HL-60/S4 treated with phorbol 12-myristate 13-acetate at 8.2 ng/mL for 4 days and 3 days (cell line): ENCODE data around the gene PLEKHG3.

Source experiments
- in situ Hi-C: fragments of 300-500 bp; cut with MboI; formaldehyde crosslinking; loops from 2 replicates; pipeline ENCODE4 v1.15.0; 2022; ENCODE audit warnings: low sequenced_read_pairs

Gene PLEKHG3

GRCh38 chr14:64774272-64774671 lies 70.0 kb downstream of the PLEKHG3 start:
- in situ Hi-C loops, result loop anchor here (25.0 kb wide), 1 partner anchor 112 kb away; no protein-coding TSS in a partner anchor

- in situ Hi-C loops, result no loop called here
Measured at GRCh38 chr14:64775081-64775777, 71.0 kb downstream of the PLEKHG3 start.

- in situ Hi-C loops, result no loop called here
Measured at GRCh38 chr14:64777461-64777860, 73.2 kb downstream of the PLEKHG3 start.

GRCh38 chr14:64778104-64778754 lies 74.0 kb downstream of the PLEKHG3 start:
- in situ Hi-C loops, result no loop called here

- in situ Hi-C loops, result no loop called here
Measured at GRCh38 chr14:64779472-64779871, 75.2 kb downstream of the PLEKHG3 start.

- in situ Hi-C loops, result no loop called here
Measured at GRCh38 chr14:64782196-64782595, 78.0 kb downstream of the PLEKHG3 start.

- in situ Hi-C loops, result no loop called here
Measured at GRCh38 chr14:64784006-64784405, 79.8 kb downstream of the PLEKHG3 start.

GRCh38 chr14:64786296-64787149 lies 82.3 kb downstream of the PLEKHG3 start:
- in situ Hi-C loops, result no loop called here

- in situ Hi-C loops, result no loop called here
Measured at GRCh38 chr14:64787619-64788018, 83.4 kb downstream of the PLEKHG3 start.

GRCh38 chr14:64788706-64789105 lies 84.5 kb downstream of the PLEKHG3 start:
- in situ Hi-C loops, result no loop called here

- in situ Hi-C loops, result no loop called here
Measured at GRCh38 chr14:64789696-64790095, 85.5 kb downstream of the PLEKHG3 start.

GRCh38 chr14:64790478-64790877 lies 86.3 kb downstream of the PLEKHG3 start:
- in situ Hi-C loops, result no loop called here

GRCh38 chr14:64792231-64792630 lies 88.0 kb downstream of the PLEKHG3 start:
- in situ Hi-C loops, result no loop called here

- in situ Hi-C loops, result no loop called here
Measured at GRCh38 chr14:64792871-64793560, 88.8 kb downstream of the PLEKHG3 start.

GRCh38 chr14:64795211-64795610 lies 91.0 kb downstream of the PLEKHG3 start:
- in situ Hi-C loops, result no loop called here

- in situ Hi-C loops, result no loop called here
Measured at GRCh38 chr14:64795921-64796320, 91.7 kb downstream of the PLEKHG3 start.

GRCh38 chr14:64796369-64796768 lies 92.1 kb downstream of the PLEKHG3 start:
- in situ Hi-C loops, result no loop called here

GRCh38 chr14:64799555-64799954 lies 95.3 kb downstream of the PLEKHG3 start:
- in situ Hi-C loops, result no loop called here
